Endothelial cell of umbilical vein (primary cell): Measurements from ENCODE around the gene FAM184B.

Experiments
- FOS ChIP-seq: IDR thresholded peaks from 2 replicates; pipeline ENCODE4 v1.6.1; 2011; ENCODE audit warnings: mild to moderate bottlenecking, low read length, moderate library complexity, borderline replicate concordance; ENCODE audit not compliant: insufficient read depth
- GATA2 ChIP-seq: IDR thresholded peaks from 2 replicates; pipeline ENCODE4 v1.7.0; 2011; ENCODE audit warnings: low read depth, mild to moderate bottlenecking, moderate library complexity, mixed read lengths, low read length; ENCODE audit not compliant: insufficient read length, insufficient read depth
- JUN ChIP-seq: IDR thresholded peaks from 2 replicates; pipeline ENCODE4 v1.6.1; 2011; ENCODE audit warnings: borderline replicate concordance, low read depth; ENCODE audit not compliant: insufficient read length, insufficient read depth
- POLR2A ChIP-seq: IDR thresholded peaks from 2 replicates; pipeline ENCODE4 v1.6.1; 2012; ENCODE audit warnings: low read depth, mild to moderate bottlenecking, control low read depth, low read length
- TF ChIP-seq, protein P1 (sequence below), 2 donors: IDR thresholded peaks; 1 replicate in 1 of 2; 2 replicates in 1 of 2; pipeline ENCODE4 v1.5.1; 2011; ENCODE audit warnings: low read length in 2 of 2, mild to moderate bottlenecking in 2 of 2, moderate library complexity in 2 of 2, control low read depth in 1 of 2, inconsistent platforms in 1 of 2, low read depth in 1 of 2; ENCODE audit not compliant: insufficient read depth in 1 of 2; ENCODE audit errors: extremely low read depth in 1 of 2
- TF ChIP-seq, protein P2 (sequence below): IDR thresholded peaks from 2 replicates; pipeline ENCODE4 v1.6.1; 2011; ENCODE audit not compliant: insufficient read depth, insufficient read length

GRCh38 chr4:17794730-17795129 lies 13.3 kb upstream of the FAM184B start:
- TF ChIP-seq, protein P1, sequence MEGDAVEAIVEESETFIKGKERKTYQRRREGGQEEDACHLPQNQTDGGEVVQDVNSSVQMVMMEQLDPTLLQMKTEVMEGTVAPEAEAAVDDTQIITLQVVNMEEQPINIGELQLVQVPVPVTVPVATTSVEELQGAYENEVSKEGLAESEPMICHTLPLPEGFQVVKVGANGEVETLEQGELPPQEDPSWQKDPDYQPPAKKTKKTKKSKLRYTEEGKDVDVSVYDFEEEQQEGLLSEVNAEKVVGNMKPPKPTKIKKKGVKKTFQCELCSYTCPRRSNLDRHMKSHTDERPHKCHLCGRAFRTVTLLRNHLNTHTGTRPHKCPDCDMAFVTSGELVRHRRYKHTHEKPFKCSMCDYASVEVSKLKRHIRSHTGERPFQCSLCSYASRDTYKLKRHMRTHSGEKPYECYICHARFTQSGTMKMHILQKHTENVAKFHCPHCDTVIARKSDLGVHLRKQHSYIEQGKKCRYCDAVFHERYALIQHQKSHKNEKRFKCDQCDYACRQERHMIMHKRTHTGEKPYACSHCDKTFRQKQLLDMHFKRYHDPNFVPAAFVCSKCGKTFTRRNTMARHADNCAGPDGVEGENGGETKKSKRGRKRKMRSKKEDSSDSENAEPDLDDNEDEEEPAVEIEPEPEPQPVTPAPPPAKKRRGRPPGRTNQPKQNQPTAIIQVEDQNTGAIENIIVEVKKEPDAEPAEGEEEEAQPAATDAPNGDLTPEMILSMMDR (IDR thresholded peaks at IDR 0.05; ENCODE audit: extremely low read depth in 1 of 2, insufficient read depth in 1 of 2, low read depth in 1 of 2, low read length in 2 of 2) = no peak
- TF ChIP-seq POLR2A = no peak
- TF ChIP-seq GATA2 = no peak
- TF ChIP-seq FOS = no peak
- no peak for TF ChIP-seq JUN
- TF ChIP-seq, protein P2, sequence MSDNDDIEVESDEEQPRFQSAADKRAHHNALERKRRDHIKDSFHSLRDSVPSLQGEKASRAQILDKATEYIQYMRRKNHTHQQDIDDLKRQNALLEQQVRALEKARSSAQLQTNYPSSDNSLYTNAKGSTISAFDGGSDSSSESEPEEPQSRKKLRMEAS = no peak
